ENCODE measurements around the gene MAU2. TPM values are rescaled to one million over a fixed set of nuclear protein-coding genes. Genes with fewer than 3 reads are reported as not detected.

MAU2 gene
- total and polyA plus RNA-seq, 2 donors: 16.9 to 29.8 TPM

- Histone ChIP-seq H3K4me1 (ENCODE audit: control insufficient read depth in 2 of 2, insufficient read depth in 2 of 2, low read length in 2 of 2) (peaks cover 5 to 7% of the 10 kb centered on the region in 2 donors), H3K27ac (ENCODE audit: low read depth in 1 of 2, low read length in 1 of 2) (no peak overlapping the region), H3K36me3 (ENCODE audit: control insufficient read depth in 2 of 2, insufficient read depth in 2 of 2, low read length in 1 of 2) (no peaks in the 10 kb centered on the region), H3K9me3 (ENCODE audit: control insufficient read depth in 2 of 2, insufficient read depth in 1 of 2, low read length in 1 of 2) (peaks cover 0 to 4% of the 10 kb centered on the region in 2 donors), H3K4me3 (ENCODE audit: low read length in 2 of 2) (no peak overlapping the region), H3K27me3 (ENCODE audit: control insufficient read depth in 2 of 2, insufficient read depth in 1 of 2, low read length in 1 of 2) (no peaks in the 10 kb centered on the region)
- DNase-seq (ENCODE audit: low read depth in 6 of 9, low spot score in 9 of 9): no peak
- 92% methylated on average over 11 of the region's 11 CpGs for WGBS
Measured at GRCh38 chr19:19381007-19381926, 60.6 kb downstream of the MAU2 start.

- H3K27me3 ChIP-seq (ENCODE audit: control insufficient read depth in 2 of 2, insufficient read depth in 1 of 2, low read length in 1 of 2): no peaks in the 10 kb centered on the region
- 96% methylated on average over 8 of the region's 8 CpGs for WGBS
- no peak for DNase-seq (ENCODE audit: low read depth in 6 of 9, low spot score in 9 of 9)
- no peak overlapping the region for H3K4me3 ChIP-seq (ENCODE audit: low read length in 2 of 2)
- no peak overlapping the region for H3K27ac ChIP-seq (ENCODE audit: low read depth in 1 of 2, low read length in 1 of 2)
- peaks cover 0 to 7% of the 10 kb centered on the region in 2 donors for H3K9me3 ChIP-seq (ENCODE audit: control insufficient read depth in 2 of 2, insufficient read depth in 1 of 2, low read length in 1 of 2)
- no peaks in the 10 kb centered on the region for H3K36me3 ChIP-seq (ENCODE audit: control insufficient read depth in 2 of 2, insufficient read depth in 2 of 2, low read length in 1 of 2)
- H3K4me1 ChIP-seq (ENCODE audit: control insufficient read depth in 2 of 2, insufficient read depth in 2 of 2, low read length in 2 of 2): peaks cover 11 to 15% of the 10 kb centered on the region in 2 donors
Measured at GRCh38 chr19:19382118-19382517, 61.5 kb downstream of the MAU2 start.

GRCh38 chr19:19384486-19384885 is 63.9 kb downstream of the MAU2 start:
- H3K36me3 ChIP-seq (ENCODE audit: control insufficient read depth in 2 of 2, insufficient read depth in 2 of 2, low read length in 1 of 2): peaks cover 0 to 9% of the 10 kb centered on the region in 2 donors
- no peak for DNase-seq (ENCODE audit: low read depth in 6 of 9, low spot score in 9 of 9)
- peak overlapping the region; percentile 59 to 95 for H3K4me3 ChIP-seq (ENCODE audit: low read length in 2 of 2)
- peaks cover 0 to 7% of the 10 kb centered on the region in 2 donors for H3K9me3 ChIP-seq (ENCODE audit: control insufficient read depth in 2 of 2, insufficient read depth in 1 of 2, low read length in 1 of 2)
- H3K27me3 ChIP-seq (ENCODE audit: control insufficient read depth in 2 of 2, insufficient read depth in 1 of 2, low read length in 1 of 2): no peaks in the 10 kb centered on the region
- H3K27ac ChIP-seq (ENCODE audit: low read depth in 1 of 2, low read length in 1 of 2): no peak overlapping the region
- H3K4me1 ChIP-seq (ENCODE audit: control insufficient read depth in 2 of 2, insufficient read depth in 2 of 2, low read length in 2 of 2): peaks cover 29 to 38% of the 10 kb centered on the region in 2 donors
- 90% methylated on average over 13 of the region's 13 CpGs for WGBS

GRCh38 chr19:19385131-19385895 is 64.7 kb downstream of the MAU2 start:
- DNase-seq (ENCODE audit: low read depth in 6 of 9, low spot score in 9 of 9): peak; percentile 91 to 99 (median 98)
- Histone ChIP-seq H3K27ac (ENCODE audit: low read depth in 1 of 2, low read length in 1 of 2) (peak overlapping the region; percentile 89 to 94), H3K36me3 (ENCODE audit: control insufficient read depth in 2 of 2, insufficient read depth in 2 of 2, low read length in 1 of 2) (peaks cover 4 to 9% of the 10 kb centered on the region in 2 donors), H3K27me3 (ENCODE audit: control insufficient read depth in 2 of 2, insufficient read depth in 1 of 2, low read length in 1 of 2) (no peaks in the 10 kb centered on the region), H3K9me3 (ENCODE audit: control insufficient read depth in 2 of 2, insufficient read depth in 1 of 2, low read length in 1 of 2) (peaks cover 0 to 7% of the 10 kb centered on the region in 2 donors), H3K4me1 (ENCODE audit: control insufficient read depth in 2 of 2, insufficient read depth in 2 of 2, low read length in 2 of 2) (peaks cover 29 to 47% of the 10 kb centered on the region in 2 donors), H3K4me3 (ENCODE audit: low read length in 2 of 2) (peak overlapping the region; percentile 59 to 95)
- WGBS: under 1% methylated on average over 75 of the region's 75 CpGs

- Histone ChIP-seq H3K9me3 (ENCODE audit: control insufficient read depth in 2 of 2, insufficient read depth in 1 of 2, low read length in 1 of 2) (peaks cover 0 to 7% of the 10 kb centered on the region in 2 donors), H3K4me3 (ENCODE audit: low read length in 2 of 2) (peak overlapping the region; percentile 73 to 95), H3K27ac (ENCODE audit: low read depth in 1 of 2, low read length in 1 of 2) (peak overlapping the region; percentile 89 to 94), H3K36me3 (ENCODE audit: control insufficient read depth in 2 of 2, insufficient read depth in 2 of 2, low read length in 1 of 2) (peaks cover 5 to 11% of the 10 kb centered on the region in 2 donors), H3K27me3 (ENCODE audit: control insufficient read depth in 2 of 2, insufficient read depth in 1 of 2, low read length in 1 of 2) (no peaks in the 10 kb centered on the region), H3K4me1 (ENCODE audit: control insufficient read depth in 2 of 2, insufficient read depth in 2 of 2, low read length in 2 of 2) (peaks cover 31 to 53% of the 10 kb centered on the region in 2 donors)
- peak in 4 of 9 donors; percentile 49 to 78 (median 62) for DNase-seq (ENCODE audit: low read depth in 6 of 9, low spot score in 9 of 9)
- WGBS: under 1% methylated on average over 75 of the region's 75 CpGs
Measured at GRCh38 chr19:19385896-19386869, 65.6 kb downstream of the MAU2 start.

GRCh38 chr19:19387108-19387507 is 66.5 kb downstream of the MAU2 start:
- Histone ChIP-seq H3K27ac (ENCODE audit: low read depth in 1 of 2, low read length in 1 of 2) (no peak overlapping the region), H3K27me3 (ENCODE audit: control insufficient read depth in 2 of 2, insufficient read depth in 1 of 2, low read length in 1 of 2) (no peaks in the 10 kb centered on the region), H3K36me3 (ENCODE audit: control insufficient read depth in 2 of 2, insufficient read depth in 2 of 2, low read length in 1 of 2) (peaks cover 5 to 11% of the 10 kb centered on the region in 2 donors), H3K4me3 (ENCODE audit: low read length in 2 of 2) (peak overlapping the region; percentile 73 to 95), H3K4me1 (ENCODE audit: control insufficient read depth in 2 of 2, insufficient read depth in 2 of 2, low read length in 2 of 2) (peaks cover 31 to 58% of the 10 kb centered on the region in 2 donors), H3K9me3 (ENCODE audit: control insufficient read depth in 2 of 2, insufficient read depth in 1 of 2, low read length in 1 of 2) (peaks cover 0 to 7% of the 10 kb centered on the region in 2 donors)
- no peak for DNase-seq (ENCODE audit: low read depth in 6 of 9, low spot score in 9 of 9)
- WGBS: 81% methylated on average over 5 of the region's 5 CpGs

GRCh38 chr19:19388568-19389555 is 68.2 kb downstream of the MAU2 start:
- WGBS: 79% methylated on average over 13 of the region's 13 CpGs
- H3K9me3 ChIP-seq (ENCODE audit: control insufficient read depth in 2 of 2, insufficient read depth in 1 of 2, low read length in 1 of 2): peaks cover 0 to 7% of the 10 kb centered on the region in 2 donors
- H3K36me3 ChIP-seq (ENCODE audit: control insufficient read depth in 2 of 2, insufficient read depth in 2 of 2, low read length in 1 of 2): peaks cover 5 to 11% of the 10 kb centered on the region in 2 donors
- H3K4me1 ChIP-seq (ENCODE audit: control insufficient read depth in 2 of 2, insufficient read depth in 2 of 2, low read length in 2 of 2): peaks cover 39 to 73% of the 10 kb centered on the region in 2 donors
- H3K27me3 ChIP-seq (ENCODE audit: control insufficient read depth in 2 of 2, insufficient read depth in 1 of 2, low read length in 1 of 2): no peaks in the 10 kb centered on the region
- no peak overlapping the region for H3K4me3 ChIP-seq (ENCODE audit: low read length in 2 of 2)
- peak overlapping the region; percentile 27 to 70 for H3K27ac ChIP-seq (ENCODE audit: low read depth in 1 of 2, low read length in 1 of 2)
- no peak for DNase-seq (ENCODE audit: low read depth in 6 of 9, low spot score in 9 of 9)

Measured in thymus (tissue), 11 donors.